Tibial nerve (tissue), 4 donors: ENCODE measurements around the gene OMP. TPM values are rescaled to one million over a fixed set of nuclear protein-coding genes. Genes with fewer than 3 reads are reported as not detected.

Source experiments
- DNase-seq, 2 donors: peaks; one replicate each; pipeline ENCODE4 v3.0.0-alpha.2; 2019; ENCODE audit warnings: low spot score in 2 of 2
- H3K27ac ChIP-seq, 4 donors: fragments of 200-600 bp; sonication (generic) in 3 of 4; one replicate each; pipeline ENCODE4 v1.5.1; 2017 to 2019; ENCODE audit warnings: mild to moderate bottlenecking in 1 of 4
- H3K27me3 ChIP-seq, 2 donors: fragments of 200-600 bp; sonication (generic) in 1 of 2; one replicate each; pipeline versions ENCODE4 v1.5.1 to v1.6.0; 2017 to 2019
- H3K36me3 ChIP-seq, 3 donors: fragments of 200-600 bp; sonication (generic); one replicate each; pipeline ENCODE4 v1.5.1; 2018 to 2019
- H3K4me1 ChIP-seq, 4 donors: fragments of 200-600 bp; sonication (generic) in 3 of 4; one replicate each; pipeline ENCODE4 v1.5.1; 2017 to 2019
- H3K4me3 ChIP-seq, 4 donors: fragments of 200-600 bp; sonication (generic) in 3 of 4; one replicate each; pipeline ENCODE4 v1.5.1; 2017 to 2019; ENCODE audit warnings: mild to moderate bottlenecking in 1 of 4, moderate library complexity in 1 of 4
- H3K9me3 ChIP-seq, 4 donors: fragments of 200-600 bp; sonication (generic) in 3 of 4; one replicate each; pipeline ENCODE4 v1.5.1; 2017 to 2019
- CTCF ChIP-seq, 5 experiments: fragments of 200-600 bp in 3 of 5; fragments of 450-650 bp in 2 of 5; sonication (generic) in 3 of 5; IDR thresholded peaks; one replicate each; pipeline ENCODE4 v1.5.1; 2016 to 2019; ENCODE audit warnings: antibody characterized with exemption in 5 of 5, mild to moderate bottlenecking in 3 of 5, moderate library complexity in 2 of 5
- EP300 ChIP-seq, 2 donors: sonication (generic); formaldehyde crosslinking; IDR thresholded peaks; one replicate each; pipeline ENCODE4 v1.6.1; 2017; ENCODE audit warnings: antibody characterized with exemption in 2 of 2, mild to moderate bottlenecking in 1 of 2
- POLR2A ChIP-seq, 2 donors: fragments of 450-650 bp; IDR thresholded peaks; one replicate each; pipeline ENCODE4 v1.6.1; 2017; ENCODE audit warnings: antibody characterized with exemption in 2 of 2, mild to moderate bottlenecking in 2 of 2, moderate library complexity in 2 of 2
- WGBS, 2 donors: methylation state at CpG; one replicate each; pipeline ENCODE4 v1.1.5; 2018; 5-methylcytosine and 5-hydroxymethylcytosine counted together
- total RNA-seq, 4 donors: library from RNA; depleted of rRNA; stranded (reverse); fragments of >200 nt; gene quantifications; one replicate each; pipeline ENCODE4 v1.1.0, GENCODE V29; 2016

The OMP gene
- total RNA-seq, 4 donors from 2014 or later = 9.9 TPM; not detected in 3

GRCh38 chr11:77106759-77107158 lies 4.1 kb downstream of the OMP start:
- Histone ChIP-seq H3K27ac (peak overlapping the region in 2 of 4 donors; percentile 59 to 68), H3K36me3 (peaks cover 0 to 24% (median 0%) of the 10 kb centered on the region in 3 donors), H3K4me1 (peaks cover 0 to 55% (median 28%) of the 10 kb centered on the region in 4 donors), H3K9me3 (no peaks in the 10 kb centered on the region), H3K4me3 (no peak overlapping the region), H3K27me3 (no peaks in the 10 kb centered on the region)
- TF ChIP-seq CTCF (IDR thresholded peaks at IDR 0.05) (no peak), POLR2A (IDR thresholded peaks at IDR 0.05) (no peak), EP300 (IDR thresholded peaks at IDR 0.05) (no peak)
- 95 to 96% methylated on average over 10 of the region's 13 CpGs for WGBS, 2 donors
- no peak for DNase-seq

GRCh38 chr11:77107950-77108349 lies 5.3 kb downstream of the OMP start:
- no peak for DNase-seq
- 38% methylated on average over 3 of the region's 3 CpGs for WGBS, 2 donors

GRCh38 chr11:77108436-77108835 lies 5.8 kb downstream of the OMP start:
- Histone ChIP-seq H3K9me3 (no peaks in the 10 kb centered on the region), H3K36me3 (peaks cover 0 to 7% (median 0%) of the 10 kb centered on the region in 3 donors), H3K27me3 (no peaks in the 10 kb centered on the region), H3K27ac (peak overlapping the region in 3 of 4 donors; percentile 3 to 79 (median 59)), H3K4me1 (peaks cover 0 to 61% (median 28%) of the 10 kb centered on the region in 4 donors), H3K4me3 (no peak overlapping the region)
- DNase-seq = no peak
- 86 to 88% methylated on average over 9 of the region's 9 CpGs for WGBS, 2 donors
- no peak for TF ChIP-seq CTCF (IDR thresholded peaks at IDR 0.05)

More at GRCh38 chr11:77107950-77108349, 5.3 kb downstream of the OMP start:
- Histone ChIP-seq H3K27ac (peak overlapping the region in 3 of 4 donors; percentile 47 to 79 (median 59)), H3K36me3 (peaks cover 0 to 12% (median 0%) of the 10 kb centered on the region in 3 donors), H3K27me3 (no peaks in the 10 kb centered on the region), H3K4me1 (peaks cover 0 to 56% (median 28%) of the 10 kb centered on the region in 4 donors), H3K9me3 (no peaks in the 10 kb centered on the region), H3K4me3 (no peak overlapping the region)
- TF ChIP-seq POLR2A (IDR thresholded peaks at IDR 0.05) = no peak
- peak in 1 of 2 donors; percentile 13 for TF ChIP-seq EP300 (IDR thresholded peaks at IDR 0.05)

- Histone ChIP-seq H3K9me3 (no peaks in the 10 kb centered on the region), H3K4me1 (peaks cover 0 to 61% (median 28%) of the 10 kb centered on the region in 4 donors), H3K36me3 (peaks cover 0 to 4% (median 0%) of the 10 kb centered on the region in 3 donors), H3K4me3 (no peak overlapping the region), H3K27ac (peak overlapping the region in 2 of 4 donors; percentile 64 to 79), H3K27me3 (no peaks in the 10 kb centered on the region)
- no peak for TF ChIP-seq EP300 (IDR thresholded peaks at IDR 0.05)
- no peak for TF ChIP-seq CTCF (IDR thresholded peaks at IDR 0.05)
- TF ChIP-seq POLR2A (IDR thresholded peaks at IDR 0.05) = no peak
- peak in 1 of 2 donors; percentile 50 for DNase-seq
- 57 to 65% methylated on average over 11 of the region's 11 CpGs for WGBS, 2 donors
These were observed 6.8 kb downstream of the OMP start for GRCh38 chr11:77109236-77110019.

GRCh38 chr11:77110836-77111235 lies 8.2 kb downstream of the OMP start:
- DNase-seq = no peak
- no peak overlapping the region for H3K27ac ChIP-seq
- no peak overlapping the region for H3K4me3 ChIP-seq
- TF ChIP-seq POLR2A (IDR thresholded peaks at IDR 0.05) (no peak), CTCF (IDR thresholded peaks at IDR 0.05) (no peak), EP300 (IDR thresholded peaks at IDR 0.05) (no peak)
- peaks cover 0 to 18% (median 0%) of the 10 kb centered on the region in 3 donors for H3K36me3 ChIP-seq
- no peaks in the 10 kb centered on the region for H3K9me3 ChIP-seq
- WGBS, 2 donors = 63 to 69% methylated on average over 6 of the region's 6 CpGs
- H3K27me3 ChIP-seq = no peaks in the 10 kb centered on the region
- peaks cover 0 to 59% (median 28%) of the 10 kb centered on the region in 4 donors for H3K4me1 ChIP-seq
